Type B pancreatic cell (in vitro differentiated cells): ENCODE data around the gene RAD51B. TPM values are rescaled to one million over a fixed set of nuclear protein-coding genes. Genes with fewer than 3 reads are reported as not detected.
A peak's percentile ranks its signal among the peaks of the same experiment; 100 is the strongest.
"Not testable (repeated sequence)": the region's sequence is repeated elsewhere in the genome, so short reads cannot be mapped to it uniquely, and the experiment has no call there.

Experiments used
- DNase-seq: peaks from one replicate; pipeline ENCODE4 v3.0.0; 2021; ENCODE audit warnings: mixed read lengths; ENCODE audit not compliant: unreplicated experiment; ENCODE audit errors: extremely low spot score
- H3K27ac Mint-ChIP-seq: 2 replicates; pipeline ENCODE4 v1.8.0; 2021; ENCODE audit warnings: mild to moderate bottlenecking, mixed read lengths
- H3K27me3 Mint-ChIP-seq: 2 replicates; pipeline ENCODE4 v1.8.0; 2021; ENCODE audit warnings: mixed read lengths
- H3K36me3 Mint-ChIP-seq: 2 replicates; pipeline ENCODE4 v1.8.0; 2021; ENCODE audit warnings: mixed read lengths
- H3K4me1 Mint-ChIP-seq: one replicate; pipeline ENCODE4 v1.8.0; 2021; ENCODE audit warnings: mixed read lengths; ENCODE audit not compliant: unreplicated experiment
- H3K4me3 Mint-ChIP-seq: 2 replicates; pipeline ENCODE4 v1.8.0; 2021; ENCODE audit warnings: mild to moderate bottlenecking, mixed read lengths
- H3K9me3 Mint-ChIP-seq: 2 replicates; pipeline ENCODE4 v1.8.0; 2021; ENCODE audit warnings: mixed read lengths
- CTCF ChIP-seq: fragments of 200-600 bp; sonication (generic); conservative IDR thresholded peaks from 2 replicates; pipeline ENCODE4 v1.5.0; 2021; ENCODE audit warnings: antibody characterized with exemption, mild to moderate bottlenecking
- total RNA-seq: library from RNA; stranded (reverse); gene quantifications from 2 replicates; pipeline ENCODE4 v1.2.1, GENCODE V29; 2021; ENCODE audit warnings: low replicate concordance

Gene RAD51B
- total RNA-seq, 1 donor from 2014 or later: 27.3 TPM

DNA sequence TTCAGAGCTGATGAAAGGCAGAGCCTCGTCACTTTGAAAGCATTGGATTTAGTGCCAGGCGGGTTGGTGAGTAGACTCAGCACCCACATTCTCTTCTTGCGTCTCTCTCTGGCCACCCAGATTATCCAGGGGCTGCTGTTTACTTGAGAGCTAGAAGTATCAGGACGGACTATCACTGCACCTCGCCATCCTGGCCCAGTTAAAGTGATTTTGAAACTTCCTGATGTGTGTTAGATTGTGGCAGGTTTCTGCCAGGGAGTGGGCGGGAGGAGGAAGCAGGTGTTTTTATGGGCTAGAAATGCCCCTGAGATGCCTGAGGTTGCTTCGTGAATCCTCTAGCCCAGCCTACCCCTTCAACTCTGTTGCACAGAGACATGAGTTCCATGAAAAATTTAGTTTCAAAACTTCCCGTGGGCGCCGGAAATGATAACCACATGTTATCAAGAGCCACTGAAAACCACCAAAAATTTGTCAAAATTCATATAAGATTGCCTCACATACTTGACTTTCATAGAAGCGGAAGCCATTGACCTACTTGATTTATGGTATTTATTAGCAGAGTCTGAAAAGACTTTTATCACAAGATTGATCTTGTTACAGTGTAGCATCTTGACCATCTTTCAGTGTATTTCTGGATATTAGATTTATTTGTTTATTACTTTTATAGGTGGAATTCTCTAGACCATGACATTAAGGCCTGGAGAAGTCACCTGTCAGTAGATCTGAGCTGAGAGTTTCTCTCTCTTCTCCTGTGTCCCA lies 466.0 kb downstream of the RAD51B start:
- no peaks in the 10 kb centered on the region for H3K9me3 Mint-ChIP-seq
- DNase-seq: no peak
- H3K27me3 Mint-ChIP-seq: no peaks in the 10 kb centered on the region
- no peak overlapping the region for H3K27ac Mint-ChIP-seq
- peaks cover 17% of the 10 kb centered on the region for H3K4me1 Mint-ChIP-seq
- TF ChIP-seq CTCF: no peak
- no peaks in the 10 kb centered on the region for H3K36me3 Mint-ChIP-seq
- H3K4me3 Mint-ChIP-seq: no peak overlapping the region

DNA sequence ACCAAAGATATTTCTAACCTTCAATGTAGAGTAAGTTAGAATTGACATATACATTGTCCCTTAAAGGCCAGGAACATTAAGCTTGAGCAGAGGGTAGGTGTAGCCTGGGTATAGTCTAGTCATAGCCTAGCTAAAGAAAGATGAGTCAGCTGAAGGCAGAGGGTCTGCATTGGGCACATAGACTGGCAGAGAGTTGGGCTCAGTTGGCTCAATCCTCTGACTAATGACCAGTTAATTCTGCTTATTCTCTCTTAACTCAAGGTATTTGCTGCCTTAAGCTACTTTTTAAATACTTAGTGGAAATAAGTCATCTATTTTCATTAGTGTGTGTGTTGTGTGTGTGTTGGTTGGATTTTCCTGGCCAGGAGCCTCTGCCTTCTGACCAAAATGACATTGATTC lies 467.1 kb downstream of the RAD51B start:
- Mint-ChIP-seq H3K9me3 (no peaks in the 10 kb centered on the region), H3K27me3 (no peaks in the 10 kb centered on the region), H3K27ac (peak overlapping the region; percentile 7), H3K4me3 (no peak overlapping the region), H3K4me1 (peaks cover 20% of the 10 kb centered on the region), H3K36me3 (no peaks in the 10 kb centered on the region)
- TF ChIP-seq CTCF: no peak
- DNase-seq: no peak

DNA sequence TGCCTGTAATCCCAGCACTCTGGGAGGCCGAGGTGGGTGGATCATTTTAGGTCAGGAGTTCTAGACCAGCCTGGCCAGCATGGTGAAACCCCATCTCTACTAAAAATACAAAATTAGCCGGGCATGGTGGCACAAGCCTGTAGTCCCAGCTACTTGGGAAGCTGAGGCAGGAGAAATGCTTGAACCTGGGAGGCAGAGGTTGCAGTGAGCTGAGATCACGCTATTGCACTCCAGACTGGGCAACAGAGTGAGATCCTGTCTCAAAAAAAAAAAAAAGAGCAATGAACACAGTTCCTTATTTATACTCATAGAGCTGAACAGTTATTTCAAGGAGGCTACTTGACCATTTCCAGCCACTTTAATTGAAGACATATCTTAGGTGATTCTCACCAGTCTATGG lies 469.9 kb downstream of the RAD51B start:
- peaks cover 39% of the 10 kb centered on the region for H3K4me1 Mint-ChIP-seq
- H3K27ac Mint-ChIP-seq, H3K27me3 Mint-ChIP-seq, H3K4me3 Mint-ChIP-seq, DNase-seq, H3K36me3 Mint-ChIP-seq, H3K9me3 Mint-ChIP-seq: not testable (repeated sequence)

- Mint-ChIP-seq H3K27me3 (no peaks in the 10 kb centered on the region), H3K4me3 (peak overlapping the region; percentile 21), H3K36me3 (no peaks in the 10 kb centered on the region), H3K27ac (peak overlapping the region; percentile 79), H3K9me3 (no peaks in the 10 kb centered on the region), H3K4me1 (peaks cover 52% of the 10 kb centered on the region)
- no peak for DNase-seq
- TF ChIP-seq CTCF: no peak
These were observed 472.2 kb downstream of the RAD51B start for GRCh38 chr14:68291820-68292219.

- no peaks in the 10 kb centered on the region for H3K9me3 Mint-ChIP-seq
- H3K36me3 Mint-ChIP-seq: no peaks in the 10 kb centered on the region
- no peak overlapping the region for H3K4me3 Mint-ChIP-seq
- TF ChIP-seq CTCF: no peak
- H3K27me3 Mint-ChIP-seq: no peaks in the 10 kb centered on the region
- DNase-seq: no peak
- H3K27ac Mint-ChIP-seq: peak overlapping the region; percentile 79
- H3K4me1 Mint-ChIP-seq: peaks cover 58% of the 10 kb centered on the region
These were observed 473.0 kb downstream of the RAD51B start for GRCh38 chr14:68292441-68293215.

- H3K36me3 Mint-ChIP-seq: peaks cover 7% of the 10 kb centered on the region
- peaks cover 6% of the 10 kb centered on the region for H3K9me3 Mint-ChIP-seq
- TF ChIP-seq CTCF: no peak
- H3K27ac Mint-ChIP-seq: peak overlapping the region; percentile 79
- no peak overlapping the region for H3K4me3 Mint-ChIP-seq
- DNase-seq: no peak
- peaks cover 65% of the 10 kb centered on the region for H3K4me1 Mint-ChIP-seq
- H3K27me3 Mint-ChIP-seq: no peaks in the 10 kb centered on the region
These were observed 473.8 kb downstream of the RAD51B start for GRCh38 chr14:68293404-68293803.
